Mesendoderm (in vitro differentiated cells): ENCODE data around the gene ASCL2.

Experiments used
- DNase-seq: peaks from one replicate; pipeline ENCODE4 v3.0.0; 2013
- H2AK5ac ChIP-seq: 2 replicates; pipeline ENCODE4 v1.6.1; 2013; ENCODE audit warnings: low read length, inconsistent platforms
- H2BK120ac ChIP-seq: 2 replicates; pipeline ENCODE4 v1.6.1; 2013; ENCODE audit warnings: low read depth, mild to moderate bottlenecking, low read length, moderate library complexity, mixed read lengths
- H2BK15ac ChIP-seq: replicated peaks from 2 replicates; pipeline ENCODE4 v1.6.1; 2013; ENCODE audit warnings: low read depth, mild to moderate bottlenecking, moderate library complexity
- H2BK5ac ChIP-seq: 2 replicates; pipeline ENCODE4 v1.6.1; 2013; ENCODE audit warnings: low read length, inconsistent platforms
- H3K18ac ChIP-seq: 2 replicates; pipeline ENCODE4 v1.6.1; 2013; ENCODE audit warnings: mild to moderate bottlenecking, low read length, mixed read lengths
- H3K23ac ChIP-seq: one replicate; pipeline ENCODE4 v1.6.1; 2013; ENCODE audit warnings: low read length
- H3K27ac ChIP-seq: 2 replicates; pipeline ENCODE4 v1.5.1; 2013; ENCODE audit warnings: low read depth, mild to moderate bottlenecking, inconsistent platforms, low read length, moderate library complexity
- H3K27me3 ChIP-seq: 2 replicates; pipeline ENCODE4 v1.6.1; 2013; ENCODE audit warnings: low read length, control low read depth, mild to moderate bottlenecking, inconsistent platforms; ENCODE audit not compliant: insufficient read depth, poor library complexity
- H3K36me3 ChIP-seq: 2 replicates; pipeline ENCODE4 v1.6.1; 2013; ENCODE audit warnings: low read length, inconsistent platforms; ENCODE audit not compliant: control insufficient read depth, insufficient read depth
- H3K4ac ChIP-seq: one replicate; pipeline ENCODE4 v1.6.1; 2013; ENCODE audit warnings: low read depth, mild to moderate bottlenecking, low read length, moderate library complexity
- H3K4me1 ChIP-seq: 2 replicates; pipeline ENCODE4 v1.6.1; 2013; ENCODE audit warnings: low read depth, low read length, inconsistent platforms; ENCODE audit not compliant: control insufficient read depth
- H3K4me2 ChIP-seq: 2 replicates; pipeline ENCODE4 v1.6.1; 2013; ENCODE audit warnings: low read length
- H3K4me3 ChIP-seq: 2 replicates; pipeline ENCODE4 v1.5.1; 2013; ENCODE audit warnings: mild to moderate bottlenecking, low read length
- H3K56ac ChIP-seq: one replicate; pipeline ENCODE4 v1.6.1; 2013; ENCODE audit warnings: low read length
- H3K79me1 ChIP-seq: 2 replicates; pipeline ENCODE4 v1.6.1; 2013; ENCODE audit warnings: low read length, inconsistent platforms
- H3K79me2 ChIP-seq: 2 replicates; pipeline ENCODE4 v1.6.1; 2013; ENCODE audit warnings: mild to moderate bottlenecking, low read length; ENCODE audit not compliant: control insufficient read depth, insufficient read depth
- H3K9ac ChIP-seq: 2 replicates; pipeline ENCODE4 v1.6.1; 2013; ENCODE audit warnings: low read length, inconsistent platforms
- H4K5ac ChIP-seq: one replicate; pipeline ENCODE4 v1.6.1; 2013; ENCODE audit warnings: low read length
- H4K8ac ChIP-seq: one replicate; pipeline ENCODE4 v1.6.1; 2013; ENCODE audit warnings: low read depth, mild to moderate bottlenecking, control low read depth, low read length, moderate library complexity
- WGBS: extraction: QIAGEN DNeasy Blood & Tissue Kit; methylation state at CpG from one replicate; pipeline ENCODE4 v1.1.7; 2013; ENCODE audit warnings: low lambda C conversion rate, missing lambda C conversion rate; ENCODE audit not compliant: insufficient coverage; ENCODE audit errors: extremely low coverage; 5-methylcytosine and 5-hydroxymethylcytosine counted together

The ASCL2 gene

DNA sequence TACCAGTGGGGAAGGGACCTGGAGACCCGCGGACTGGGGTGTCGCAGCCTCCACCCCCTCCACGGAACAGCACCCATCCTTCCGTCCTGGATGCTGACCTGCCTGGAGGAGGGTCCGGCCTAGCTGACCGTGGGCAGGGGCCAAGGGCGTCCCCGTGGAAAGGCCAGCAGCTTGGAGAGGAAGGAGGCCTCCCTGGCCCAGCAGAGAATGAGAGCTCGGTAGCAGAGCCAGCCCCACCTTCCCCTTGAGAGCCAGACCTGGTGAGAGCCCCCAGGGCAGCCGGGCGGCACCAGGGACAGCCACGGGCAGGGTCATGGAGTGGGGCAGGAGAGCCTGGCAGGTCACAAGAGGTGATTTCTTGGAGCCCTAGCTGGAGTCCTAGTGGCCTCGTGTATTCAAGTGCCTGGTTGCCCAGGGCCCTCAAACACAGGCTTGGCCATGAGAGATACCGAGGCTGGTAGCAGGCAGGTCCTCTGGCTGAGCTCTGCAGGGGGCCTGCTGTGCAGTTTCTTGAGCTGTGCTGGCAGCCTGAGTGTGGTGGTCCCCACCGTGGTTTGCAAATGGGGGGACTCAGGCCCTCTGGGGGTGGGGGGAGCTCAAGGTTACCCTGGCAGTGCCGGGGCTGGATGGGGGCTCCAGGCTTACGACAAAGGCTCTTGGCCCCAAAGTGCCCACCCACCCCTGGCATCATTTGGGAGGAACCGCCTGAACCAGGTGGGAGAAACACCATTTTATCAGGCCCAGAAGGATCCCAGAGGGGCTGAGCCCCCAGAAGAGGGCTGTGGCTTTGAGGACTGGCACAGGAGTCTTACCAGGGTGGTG is 39.1 kb upstream of the ASCL2 start:
- no peak overlapping the region for H3K23ac ChIP-seq
- H3K27ac ChIP-seq = no peak overlapping the region
- H3K79me2 ChIP-seq = no peaks in the 10 kb centered on the region
- no peak overlapping the region for H3K4me2 ChIP-seq
- no peak overlapping the region for H2BK5ac ChIP-seq
- H2BK120ac ChIP-seq = no peak overlapping the region
- no peak for DNase-seq
- no peak overlapping the region for H3K18ac ChIP-seq
- no peaks in the 10 kb centered on the region for H3K27me3 ChIP-seq
- H3K36me3 ChIP-seq = no peaks in the 10 kb centered on the region
- H2BK15ac ChIP-seq = no peak overlapping the region
- H4K5ac ChIP-seq = no peak overlapping the region
- no peak overlapping the region for H4K8ac ChIP-seq
- no peak overlapping the region for H3K4ac ChIP-seq
- H3K4me3 ChIP-seq = no peak overlapping the region
- H3K9ac ChIP-seq = no peak overlapping the region
- H2AK5ac ChIP-seq = no peak overlapping the region
- no peaks in the 10 kb centered on the region for H3K79me1 ChIP-seq
- WGBS = no CpG with 5 or more reads among the region's 19 CpGs
- no peaks in the 10 kb centered on the region for H3K4me1 ChIP-seq
- no peak overlapping the region for H3K56ac ChIP-seq

- H2BK15ac ChIP-seq = no peak overlapping the region
- no peak overlapping the region for H4K8ac ChIP-seq
- H2BK120ac ChIP-seq = no peak overlapping the region
- no peak overlapping the region for H4K5ac ChIP-seq
- no peak overlapping the region for H2BK5ac ChIP-seq
- no CpG with 5 or more reads among the region's 7 CpGs for WGBS
- no peak for DNase-seq
- H3K4ac ChIP-seq = no peak overlapping the region
- H3K79me2 ChIP-seq = no peaks in the 10 kb centered on the region
- H3K36me3 ChIP-seq = no peaks in the 10 kb centered on the region
- no peaks in the 10 kb centered on the region for H3K27me3 ChIP-seq
- no peak overlapping the region for H3K56ac ChIP-seq
- no peak overlapping the region for H3K23ac ChIP-seq
- no peak overlapping the region for H3K4me3 ChIP-seq
- H2AK5ac ChIP-seq = no peak overlapping the region
- H3K4me2 ChIP-seq = no peak overlapping the region
- no peaks in the 10 kb centered on the region for H3K79me1 ChIP-seq
- no peak overlapping the region for H3K27ac ChIP-seq
- no peak overlapping the region for H3K9ac ChIP-seq
- H3K18ac ChIP-seq = no peak overlapping the region
- no peaks in the 10 kb centered on the region for H3K4me1 ChIP-seq
Measured at GRCh38 chr11:2308713-2309112, 38.3 kb upstream of the ASCL2 start.

GRCh38 chr11:2307501-2308331 is 37.3 kb upstream of the ASCL2 start:
- H2BK15ac ChIP-seq = no peak overlapping the region
- H4K8ac ChIP-seq = no peak overlapping the region
- H3K4me1 ChIP-seq = no peaks in the 10 kb centered on the region
- no peak overlapping the region for H2BK120ac ChIP-seq
- H2AK5ac ChIP-seq = no peak overlapping the region
- H3K79me1 ChIP-seq = no peaks in the 10 kb centered on the region
- H3K56ac ChIP-seq = no peak overlapping the region
- no peaks in the 10 kb centered on the region for H3K79me2 ChIP-seq
- no peak overlapping the region for H3K23ac ChIP-seq
- H4K5ac ChIP-seq = no peak overlapping the region
- H3K4me3 ChIP-seq = no peak overlapping the region
- no peak for DNase-seq
- no CpG with 5 or more reads among the region's 23 CpGs for WGBS
- H3K36me3 ChIP-seq = no peaks in the 10 kb centered on the region
- no peak overlapping the region for H3K9ac ChIP-seq
- H3K4me2 ChIP-seq = no peak overlapping the region
- H2BK5ac ChIP-seq = no peak overlapping the region
- no peak overlapping the region for H3K27ac ChIP-seq
- no peak overlapping the region for H3K18ac ChIP-seq
- no peaks in the 10 kb centered on the region for H3K27me3 ChIP-seq
- H3K4ac ChIP-seq = no peak overlapping the region

DNA sequence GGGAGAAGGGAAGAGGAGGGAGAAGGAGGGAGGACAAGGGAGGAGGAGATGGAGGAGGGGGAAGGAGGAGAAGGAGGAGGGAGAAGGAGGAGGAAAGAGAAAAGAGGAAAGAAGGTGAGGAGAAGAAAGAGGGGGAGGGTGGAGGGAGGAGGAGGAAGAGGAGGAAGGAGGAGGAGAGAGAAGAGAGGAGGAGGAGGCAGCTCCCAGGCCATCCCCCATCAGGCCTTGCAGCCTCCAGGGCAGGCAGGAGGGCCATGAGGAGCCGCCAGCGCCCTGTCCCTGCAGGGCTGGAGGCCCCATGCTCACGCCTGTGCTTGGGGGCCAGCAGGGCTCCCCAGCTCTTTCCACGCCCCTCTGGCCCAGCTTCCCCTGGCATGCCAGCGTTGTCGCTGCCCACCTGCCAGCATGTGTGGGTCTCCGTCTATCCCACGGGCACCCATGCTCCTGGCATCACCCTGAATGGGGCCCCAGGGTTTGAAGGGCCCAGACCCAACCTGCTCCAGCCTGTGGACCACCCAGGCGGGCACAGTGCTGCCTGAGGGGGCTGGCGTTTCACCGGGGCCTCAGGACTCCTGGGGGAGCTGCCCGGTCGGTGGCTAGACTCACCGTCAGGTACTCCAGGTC is 36.6 kb upstream of the ASCL2 start:
- Histone ChIP-seq H3K27ac (no peak overlapping the region), H2AK5ac (no peak overlapping the region)
- no peak for DNase-seq

GRCh38 chr11:2306452-2306823 is 36.0 kb upstream of the ASCL2 start:
- no CpG with 5 or more reads among the region's 4 CpGs for WGBS
- Histone ChIP-seq H3K79me2 (no peaks in the 10 kb centered on the region), H4K5ac (no peak overlapping the region), H3K56ac (peak overlapping the region; percentile 15), H3K23ac (no peak overlapping the region), H2BK15ac (no peak overlapping the region), H3K4ac (no peak overlapping the region), H2BK5ac (no peak overlapping the region), H3K36me3 (no peaks in the 10 kb centered on the region), H3K4me3 (no peak overlapping the region), H3K79me1 (no peaks in the 10 kb centered on the region), H4K8ac (no peak overlapping the region), H3K27ac (no peak overlapping the region), H3K9ac (no peak overlapping the region), H3K18ac (no peak overlapping the region), H3K4me2 (no peak overlapping the region), H3K4me1 (no peaks in the 10 kb centered on the region), H2BK120ac (no peak overlapping the region), H3K27me3 (no peaks in the 10 kb centered on the region), H2AK5ac (no peak overlapping the region)
- no peak for DNase-seq

More for the DNA sequence above, 36.6 kb upstream of the ASCL2 start:
- no peak overlapping the region for H3K4ac ChIP-seq
- H3K79me2 ChIP-seq = no peaks in the 10 kb centered on the region
- no peak overlapping the region for H2BK120ac ChIP-seq
- H3K4me2 ChIP-seq = no peak overlapping the region
- no peak overlapping the region for H3K4me3 ChIP-seq
- H3K27me3 ChIP-seq = no peaks in the 10 kb centered on the region
- no peak overlapping the region for H3K18ac ChIP-seq
- WGBS = no CpG with 5 or more reads among the region's 14 CpGs
- H3K4me1 ChIP-seq = no peaks in the 10 kb centered on the region
- no peak overlapping the region for H3K23ac ChIP-seq
- no peaks in the 10 kb centered on the region for H3K79me1 ChIP-seq
- no peak overlapping the region for H4K5ac ChIP-seq
- H2BK5ac ChIP-seq = no peak overlapping the region
- H4K8ac ChIP-seq = no peak overlapping the region
- no peaks in the 10 kb centered on the region for H3K36me3 ChIP-seq
- no peak overlapping the region for H3K56ac ChIP-seq
- H2BK15ac ChIP-seq = no peak overlapping the region
- no peak overlapping the region for H3K9ac ChIP-seq
